Gastrocnemius medialis (tissue), 4 donors: ENCODE measurements around the gene PRKD1.

Experiments
- POLR2A ChIP-seq, 2 donors: fragments of 450-650 bp; IDR thresholded peaks; one replicate each; pipeline ENCODE4 v1.6.1; 2017; ENCODE audit warnings: antibody characterized with exemption in 2 of 2, mild to moderate bottlenecking in 2 of 2, moderate library complexity in 2 of 2
- TF ChIP-seq, protein P1 (sequence below), 5 experiments: fragments of 450-650 bp in 3 of 5; fragments of 200-600 bp in 2 of 5; sonication (generic) in 2 of 5; IDR thresholded peaks in 4 of 5; conservative IDR thresholded peaks in 1 of 5; 1 replicate in 4 of 5; 2 replicates in 1 of 5; pipeline ENCODE4 v1.5.1; 2016 to 2019; ENCODE audit warnings: antibody characterized with exemption in 5 of 5, mild to moderate bottlenecking in 3 of 5, moderate library complexity in 3 of 5

DNA sequence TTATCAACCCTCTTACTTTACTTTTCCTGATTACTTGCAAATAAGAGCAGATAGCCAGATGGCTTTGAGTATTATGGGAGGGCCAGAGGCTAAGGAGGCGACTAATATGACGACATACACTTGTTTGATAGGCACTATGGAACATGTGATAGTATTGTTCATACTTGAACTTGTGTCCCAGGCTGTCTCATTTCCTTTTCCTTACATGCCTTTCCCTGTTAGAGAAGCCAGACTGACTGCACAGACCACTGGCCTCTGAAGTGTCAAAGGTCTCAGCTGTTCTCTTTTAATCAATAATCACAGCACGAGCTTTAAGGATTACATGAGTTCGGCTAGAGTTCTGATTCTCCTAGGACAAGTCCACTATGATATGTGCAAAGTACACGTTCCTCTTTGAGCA, 326.0 kb downstream of the PRKD1 start:
- TF ChIP-seq, protein P1, sequence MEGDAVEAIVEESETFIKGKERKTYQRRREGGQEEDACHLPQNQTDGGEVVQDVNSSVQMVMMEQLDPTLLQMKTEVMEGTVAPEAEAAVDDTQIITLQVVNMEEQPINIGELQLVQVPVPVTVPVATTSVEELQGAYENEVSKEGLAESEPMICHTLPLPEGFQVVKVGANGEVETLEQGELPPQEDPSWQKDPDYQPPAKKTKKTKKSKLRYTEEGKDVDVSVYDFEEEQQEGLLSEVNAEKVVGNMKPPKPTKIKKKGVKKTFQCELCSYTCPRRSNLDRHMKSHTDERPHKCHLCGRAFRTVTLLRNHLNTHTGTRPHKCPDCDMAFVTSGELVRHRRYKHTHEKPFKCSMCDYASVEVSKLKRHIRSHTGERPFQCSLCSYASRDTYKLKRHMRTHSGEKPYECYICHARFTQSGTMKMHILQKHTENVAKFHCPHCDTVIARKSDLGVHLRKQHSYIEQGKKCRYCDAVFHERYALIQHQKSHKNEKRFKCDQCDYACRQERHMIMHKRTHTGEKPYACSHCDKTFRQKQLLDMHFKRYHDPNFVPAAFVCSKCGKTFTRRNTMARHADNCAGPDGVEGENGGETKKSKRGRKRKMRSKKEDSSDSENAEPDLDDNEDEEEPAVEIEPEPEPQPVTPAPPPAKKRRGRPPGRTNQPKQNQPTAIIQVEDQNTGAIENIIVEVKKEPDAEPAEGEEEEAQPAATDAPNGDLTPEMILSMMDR (IDR thresholded peaks at IDR 0.05 in 4 of 5, conservative IDR thresholded peaks at IDR 0.05 in 1 of 5): no peak
- TF ChIP-seq POLR2A (IDR thresholded peaks at IDR 0.05): no peak
